Left lung (tissue), 10 donors: Measurements from ENCODE around the gene CDK14. TPM values are rescaled to one million over a fixed set of nuclear protein-coding genes. Genes with fewer than 3 reads are reported as not detected.

Experiments
- ATAC-seq: fragments of 200-7000 bp; cut with Tn5 transposase; one replicate; pipeline ENCODE4 v1.9.1; 2020; ENCODE audit warnings: moderate library complexity
- DNase-seq, 4 donors: peaks; one replicate each; pipeline ENCODE4 v3.0.0-alpha.2; 2013 to 2020
- H3K27ac ChIP-seq, 2 donors: fragments of 200-600 bp; sonication (generic) in 1 of 2; one replicate each; pipeline versions ENCODE4 v1.5.0 to v1.8.0; 2020 to 2021
- H3K27me3 ChIP-seq, 2 donors: fragments of 200-600 bp; sonication (generic) in 1 of 2; one replicate each; pipeline versions ENCODE4 v1.5.0 to v1.8.0; 2020 to 2021
- H3K36me3 ChIP-seq, 2 donors: fragments of 200-600 bp; sonication (generic) in 1 of 2; one replicate each; pipeline versions ENCODE4 v1.5.0 to v1.8.0; 2020 to 2021
- H3K4me1 ChIP-seq, 2 donors: fragments of 200-600 bp; one replicate each; pipeline ENCODE4 v1.8.0; 2021
- H3K4me3 ChIP-seq, 2 donors: fragments of 200-600 bp; sonication (generic) in 1 of 2; one replicate each; pipeline versions ENCODE4 v1.5.0 to v1.8.0; 2020 to 2021; ENCODE audit warnings: mild to moderate bottlenecking in 1 of 2
- H3K9me3 ChIP-seq, 2 donors: fragments of 200-600 bp; sonication (generic) in 1 of 2; one replicate each; pipeline versions ENCODE4 v1.5.0 to v1.8.0; 2020 to 2021
- intact Hi-C, 2 donors: fragments of 100-400 bp; cut with DNase I; formaldehyde crosslinking; loops; one replicate each; pipeline versions ENCODE4 v1.11.2 to v1.14.2; 2022
- polyA plus RNA-seq, 6 donors: library from polyadenylated mRNA; unstranded; fragments of 120-200 nt; gene quantifications; one replicate each; pipeline ENCODE4 v1.2.1, GENCODE V29; 2013; ENCODE audit not compliant: insufficient read length in 6 of 6
- total RNA-seq, 2 donors: library from RNA; stranded (reverse); fragmentation: NEBNext Ultra II Directional; extraction: Animal tissue kit (Norgen Biotek cat#: 25700); gene quantifications; one replicate each; pipeline ENCODE4 v1.2.1, GENCODE V29; 2021
- TF ChIP-seq, protein P1 (sequence below), 2 donors: fragments of 200-600 bp; sonication (generic) in 1 of 2; IDR thresholded peaks; one replicate each; pipeline versions ENCODE4 v1.5.0 to v1.8.0; 2021; ENCODE audit warnings: antibody characterized with exemption in 2 of 2
- donor health status: DM: no; HTN: yes; CAD: no.
- donor health status: DM: no; HTN: no; CAD: no.

CDK14 gene
- total and polyA plus RNA-seq, 8 donors: 24.1 to 45.1 (median 30.0) TPM

DNA sequence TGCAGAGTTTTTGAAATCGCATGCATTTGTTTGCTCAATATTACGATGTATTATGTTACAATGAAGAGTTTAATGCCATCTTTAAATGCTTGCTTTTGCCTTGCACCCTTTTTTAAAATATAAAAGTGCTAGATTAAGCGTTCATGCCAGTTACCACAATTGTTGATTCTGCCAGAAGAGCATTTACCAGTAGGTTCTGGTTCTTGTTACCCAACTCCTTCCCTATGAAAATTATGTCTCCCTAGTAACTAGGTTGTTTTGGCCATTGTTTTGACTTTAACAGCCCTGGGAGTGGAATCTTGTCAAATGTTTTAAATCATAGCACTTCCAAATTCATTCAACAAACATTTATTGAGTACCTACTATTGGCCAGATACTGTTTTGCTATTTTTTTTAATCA lies 32.8 kb upstream of the CDK14 start:
- H3K4me3 ChIP-seq: no peak overlapping the region
- ATAC-seq (peak; percentile 71), DNase-seq (peak in 1 of 4 donors; percentile 10)
- no peaks in the 10 kb centered on the region for H3K36me3 ChIP-seq
- no peaks in the 10 kb centered on the region for H3K27me3 ChIP-seq
- H3K4me1 ChIP-seq: no peaks in the 10 kb centered on the region
- no peaks in the 10 kb centered on the region for H3K9me3 ChIP-seq
- no peak overlapping the region for H3K27ac ChIP-seq
- TF ChIP-seq, protein P1, sequence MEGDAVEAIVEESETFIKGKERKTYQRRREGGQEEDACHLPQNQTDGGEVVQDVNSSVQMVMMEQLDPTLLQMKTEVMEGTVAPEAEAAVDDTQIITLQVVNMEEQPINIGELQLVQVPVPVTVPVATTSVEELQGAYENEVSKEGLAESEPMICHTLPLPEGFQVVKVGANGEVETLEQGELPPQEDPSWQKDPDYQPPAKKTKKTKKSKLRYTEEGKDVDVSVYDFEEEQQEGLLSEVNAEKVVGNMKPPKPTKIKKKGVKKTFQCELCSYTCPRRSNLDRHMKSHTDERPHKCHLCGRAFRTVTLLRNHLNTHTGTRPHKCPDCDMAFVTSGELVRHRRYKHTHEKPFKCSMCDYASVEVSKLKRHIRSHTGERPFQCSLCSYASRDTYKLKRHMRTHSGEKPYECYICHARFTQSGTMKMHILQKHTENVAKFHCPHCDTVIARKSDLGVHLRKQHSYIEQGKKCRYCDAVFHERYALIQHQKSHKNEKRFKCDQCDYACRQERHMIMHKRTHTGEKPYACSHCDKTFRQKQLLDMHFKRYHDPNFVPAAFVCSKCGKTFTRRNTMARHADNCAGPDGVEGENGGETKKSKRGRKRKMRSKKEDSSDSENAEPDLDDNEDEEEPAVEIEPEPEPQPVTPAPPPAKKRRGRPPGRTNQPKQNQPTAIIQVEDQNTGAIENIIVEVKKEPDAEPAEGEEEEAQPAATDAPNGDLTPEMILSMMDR (IDR thresholded peaks at IDR 0.05): no peak
- intact Hi-C loops: no loop called here

DNA sequence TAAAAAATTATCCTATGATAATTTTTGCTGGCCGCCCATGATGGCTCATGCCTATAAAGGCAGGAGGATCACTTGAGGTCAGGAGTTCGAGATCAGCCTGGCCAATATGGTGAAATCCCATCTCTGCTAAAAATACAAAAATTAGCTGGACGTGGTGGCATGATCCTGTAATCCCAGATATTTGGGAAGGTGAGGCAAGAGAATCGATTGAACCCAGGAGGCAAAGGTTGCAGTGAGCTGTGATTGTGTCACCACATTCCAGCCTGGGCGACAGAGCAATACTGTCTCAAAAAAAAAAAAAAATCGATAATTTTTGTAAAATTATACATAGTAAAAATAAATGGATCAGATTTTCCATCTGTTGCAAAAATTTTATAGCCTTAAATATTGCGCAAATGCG lies 31.7 kb upstream of the CDK14 start:
- intact Hi-C loops: no loop called here
- no peak for DNase-seq
- no peak for ATAC-seq

DNA sequence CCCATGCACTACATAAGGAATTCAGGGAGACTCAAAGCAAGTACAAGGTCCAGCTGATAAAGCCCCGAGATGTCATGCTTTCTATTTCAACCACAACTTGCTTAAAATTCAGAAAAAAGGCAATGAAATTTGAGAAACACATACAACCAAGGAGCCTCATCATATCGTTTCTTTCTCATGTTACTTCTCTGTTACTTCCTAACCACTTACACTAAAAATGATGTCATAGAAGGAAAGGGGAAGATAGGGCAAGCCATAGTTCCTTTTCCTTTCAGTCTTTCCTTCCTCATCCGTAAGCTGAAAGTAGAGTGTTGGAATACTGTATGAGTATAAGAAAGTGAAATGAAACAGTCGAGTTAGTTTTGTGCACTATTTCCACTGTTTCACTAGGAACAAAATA lies 27.9 kb upstream of the CDK14 start:
- Histone ChIP-seq H3K36me3 (no peaks in the 10 kb centered on the region), H3K4me3 (no peak overlapping the region), H3K4me1 (peaks cover 0 to 3% of the 10 kb centered on the region in 2 donors), H3K27ac (peak overlapping the region in 1 of 2 donors; percentile 37), H3K9me3 (no peaks in the 10 kb centered on the region), H3K27me3 (no peaks in the 10 kb centered on the region)
- DNase-seq: no peak
- intact Hi-C loops: no loop called here
- peak; percentile 43 for ATAC-seq
- TF ChIP-seq, protein P1 (IDR thresholded peaks at IDR 0.05): no peak

More for the DNA sequence above, 31.7 kb upstream of the CDK14 start:
- Histone ChIP-seq H3K4me3 (no peak overlapping the region), H3K9me3 (no peaks in the 10 kb centered on the region), H3K4me1 (peaks cover 0 to 3% of the 10 kb centered on the region in 2 donors), H3K27ac (no peak overlapping the region), H3K27me3 (no peaks in the 10 kb centered on the region), H3K36me3 (no peaks in the 10 kb centered on the region)
- TF ChIP-seq, protein P1 (IDR thresholded peaks at IDR 0.05): no peak

DNA sequence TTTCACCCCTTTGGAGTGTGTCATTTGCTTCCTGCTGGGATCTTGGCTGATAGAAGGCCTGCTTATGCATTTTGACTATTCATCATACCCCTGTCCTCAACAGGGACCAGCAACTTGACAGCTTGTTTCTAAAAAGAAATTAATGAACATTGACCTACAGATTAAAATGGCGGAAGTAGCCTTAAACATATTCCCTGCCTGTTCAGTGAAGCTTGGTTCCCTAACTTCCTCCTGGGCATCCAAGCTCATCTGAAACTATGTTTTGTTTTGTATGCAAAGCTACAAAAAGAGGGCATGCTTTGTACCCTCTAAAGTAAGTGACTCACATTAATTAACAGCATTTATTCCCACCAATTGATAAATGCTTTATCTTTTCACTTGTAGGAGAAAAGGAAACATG lies 26.8 kb upstream of the CDK14 start:
- ATAC-seq (no peak), DNase-seq (no peak)
- Histone ChIP-seq H3K27me3 (no peaks in the 10 kb centered on the region), H3K9me3 (no peaks in the 10 kb centered on the region), H3K4me3 (no peak overlapping the region), H3K36me3 (no peaks in the 10 kb centered on the region), H3K27ac (no peak overlapping the region), H3K4me1 (peaks cover 0 to 3% of the 10 kb centered on the region in 2 donors)
- intact Hi-C loops: no loop called here
- TF ChIP-seq, protein P1 (IDR thresholded peaks at IDR 0.05): no peak

DNA sequence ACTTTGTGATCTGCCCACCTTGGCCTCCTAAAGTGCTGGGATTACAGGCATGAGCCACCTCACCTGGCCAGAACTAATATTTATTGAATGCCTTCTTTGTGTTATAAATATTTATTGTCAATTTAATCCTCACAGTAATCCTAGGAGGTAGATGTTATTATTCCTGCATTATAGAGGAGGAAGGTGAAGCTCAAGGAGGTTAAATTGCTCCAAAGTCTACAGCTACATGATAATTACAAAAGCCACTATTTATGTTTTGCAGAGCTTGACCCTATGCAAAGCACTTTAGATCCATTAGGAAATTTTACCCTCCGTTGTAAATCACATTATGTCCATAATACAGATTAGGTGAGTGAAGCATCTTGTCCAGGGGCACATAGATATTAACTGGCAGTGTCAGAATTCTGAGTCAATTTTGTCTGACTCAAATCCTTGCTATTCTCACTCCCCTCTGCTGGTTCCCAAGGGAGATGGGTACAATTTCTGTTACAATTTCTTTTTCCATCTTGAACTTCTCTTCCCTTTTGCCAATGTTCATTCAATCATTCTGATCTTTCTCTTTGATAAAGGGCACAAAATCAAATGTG lies 25.7 kb upstream of the CDK14 start:
- H3K9me3 ChIP-seq: no peaks in the 10 kb centered on the region
- DNase-seq (no peak), ATAC-seq (no peak)
- H3K36me3 ChIP-seq: no peaks in the 10 kb centered on the region
- H3K27me3 ChIP-seq: no peaks in the 10 kb centered on the region
- TF ChIP-seq, protein P1 (IDR thresholded peaks at IDR 0.05): no peak
- H3K4me1 ChIP-seq: peaks cover 0 to 3% of the 10 kb centered on the region in 2 donors
- intact Hi-C loops: no loop called here
- no peak overlapping the region for H3K27ac ChIP-seq
- no peak overlapping the region for H3K4me3 ChIP-seq
